T-helper 17 cell (primary cell): ENCODE measurements around the gene KCTD7. TPM values are rescaled to one million over a fixed set of nuclear protein-coding genes. Genes with fewer than 3 reads are reported as not detected.
"Not testable (repeated sequence)": the region's sequence is repeated elsewhere in the genome, so short reads cannot be mapped to it uniquely, and the experiment has no call there.

Source experiments
- ATAC-seq: fragments of 150-1000 bp; cut with Tn5 transposase; 2 replicates; pipeline ENCODE4 v1.10.0; 2021; ENCODE audit warnings: mild to moderate bottlenecking, moderate library complexity
- DNase-seq, 3 donors: peaks; one replicate each; pipeline versions ENCODE4 v3.0.0 to v3.0.0-alpha.2; 2020 to 2021
- H3K9me3 ChIP-seq: one replicate; pipeline ENCODE4 v1.7.0; 2013; ENCODE audit warnings: low read length, mild to moderate bottlenecking; ENCODE audit not compliant: control insufficient read depth, poor library complexity, severe bottlenecking
- H3K27ac Mint-ChIP-seq: one replicate; pipeline ENCODE4 v1.8.0; 2022; ENCODE audit warnings: mild to moderate bottlenecking, moderate library complexity, mixed read lengths
- H3K27me3 Mint-ChIP-seq: one replicate; pipeline ENCODE4 v1.8.0; 2022; ENCODE audit warnings: mixed read lengths
- H3K36me3 Mint-ChIP-seq: one replicate; pipeline ENCODE4 v1.8.0; 2022; ENCODE audit warnings: low read depth, mixed read lengths
- H3K4me1 Mint-ChIP-seq: one replicate; pipeline ENCODE4 v1.8.0; 2022; ENCODE audit warnings: mild to moderate bottlenecking, mixed read lengths
- H3K4me3 Mint-ChIP-seq: one replicate; pipeline ENCODE4 v1.8.0; 2022; ENCODE audit warnings: mild to moderate bottlenecking, moderate library complexity, mixed read lengths
- total RNA-seq, 4 donors: library from RNA in 2 of 4; stranded (reverse) in 2 of 4; gene quantifications; one replicate each; pipeline ENCODE4 v1.2.3 and lab custom pipeline; 2022 to 2026

KCTD7 gene
- total RNA-seq, 2 donors from 2014 or later = 27.0 to 32.2 TPM

DNA sequence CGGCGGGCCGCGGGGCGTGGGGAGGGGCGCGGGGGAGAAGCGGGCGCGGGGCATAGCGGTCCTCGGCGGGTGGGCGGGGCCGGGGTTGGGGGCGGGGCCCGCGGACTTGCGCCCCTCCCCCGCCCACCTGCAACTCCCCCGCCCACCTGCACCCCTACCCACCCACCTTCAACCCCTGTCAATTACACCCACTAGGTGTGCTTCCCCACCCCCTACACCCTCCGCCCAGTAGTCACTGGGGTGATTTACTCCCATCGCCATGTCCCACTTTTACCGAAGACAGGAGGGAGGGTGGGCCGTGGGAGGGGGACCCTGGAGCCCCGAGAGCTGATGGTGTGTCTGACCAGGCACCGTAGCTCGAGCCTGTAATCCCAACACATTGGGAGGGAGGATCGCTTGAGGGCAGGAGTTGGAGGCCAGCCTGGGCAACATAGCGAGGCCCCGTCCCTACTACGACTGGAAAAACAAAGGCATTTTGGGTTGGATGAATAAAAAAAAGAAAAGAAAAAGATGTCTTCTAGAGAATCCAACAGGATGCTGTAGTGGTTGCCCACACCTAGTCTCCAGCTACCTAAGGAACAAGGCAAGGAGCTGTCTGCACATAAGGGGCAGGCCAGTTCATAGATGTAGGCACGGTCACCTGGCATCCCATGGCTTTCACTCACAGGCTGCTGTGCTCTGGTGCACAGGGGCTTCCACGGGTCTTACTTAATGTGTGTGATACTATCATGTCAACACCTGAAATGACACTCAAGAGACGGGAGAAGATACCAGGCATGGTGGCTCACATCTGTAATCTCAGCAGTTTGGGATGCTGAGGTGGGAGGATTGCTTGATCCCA is 761 bp downstream of the KCTD7 start:
- Mint-ChIP-seq H3K4me3 (peak overlapping the region; percentile 91), H3K27ac (peak overlapping the region; percentile 92), H3K4me1 (peaks cover 43% of the 10 kb centered on the region), H3K36me3 (peaks cover 2% of the 10 kb centered on the region), H3K27me3 (no peaks in the 10 kb centered on the region)
- H3K9me3 ChIP-seq = no peaks in the 10 kb centered on the region
- ATAC-seq (peak; percentile 16), DNase-seq (no peak)

DNA sequence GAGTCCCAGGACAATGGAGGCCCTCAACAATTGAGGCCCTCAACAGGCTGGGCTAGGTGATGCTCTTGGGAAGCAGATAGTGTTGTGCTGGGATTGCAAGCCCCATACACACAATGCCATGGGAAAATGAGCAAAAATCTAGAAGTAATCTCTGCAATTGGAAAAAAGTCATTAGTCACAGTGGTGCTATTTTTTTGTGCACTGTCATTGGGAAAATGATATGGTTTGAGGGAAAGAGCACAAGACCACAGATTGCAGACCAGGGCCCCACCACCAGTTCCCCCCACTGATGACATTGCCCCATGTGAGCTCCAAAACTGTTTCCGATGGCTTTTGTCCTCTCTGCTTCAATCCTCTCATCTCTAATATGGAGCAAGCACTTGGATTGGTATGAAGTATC is 1.9 kb downstream of the KCTD7 start:
- peak overlapping the region; percentile 92 for H3K27ac Mint-ChIP-seq
- DNase-seq (no peak), ATAC-seq (no peak)
- H3K4me3 Mint-ChIP-seq = peak overlapping the region; percentile 91
- H3K9me3 ChIP-seq = no peaks in the 10 kb centered on the region
- no peaks in the 10 kb centered on the region for H3K27me3 Mint-ChIP-seq
- H3K36me3 Mint-ChIP-seq = peaks cover 3% of the 10 kb centered on the region
- H3K4me1 Mint-ChIP-seq = peaks cover 46% of the 10 kb centered on the region

DNA sequence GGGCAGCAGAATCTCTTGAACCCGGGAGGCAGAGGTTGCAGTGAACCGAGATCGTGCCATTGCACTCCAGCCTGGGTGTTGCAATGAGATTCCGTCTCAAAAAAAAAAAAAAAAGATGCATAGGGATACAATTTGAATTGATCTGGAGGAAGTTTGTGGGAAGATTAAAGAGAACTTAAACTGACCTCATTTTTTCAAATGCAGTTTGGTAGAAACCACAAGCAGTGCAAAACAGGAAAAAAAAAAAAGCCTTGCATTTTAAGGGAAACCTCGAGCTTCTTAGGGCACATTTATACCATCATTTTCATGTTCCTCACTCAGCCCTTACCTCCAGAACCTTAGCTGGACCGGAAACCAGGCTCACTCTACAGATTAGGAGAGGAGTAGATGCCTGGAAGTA is 2.8 kb downstream of the KCTD7 start:
- peaks cover 3% of the 10 kb centered on the region for H3K36me3 Mint-ChIP-seq
- no peaks in the 10 kb centered on the region for H3K27me3 Mint-ChIP-seq
- DNase-seq (no peak), ATAC-seq (no peak)
- peak overlapping the region; percentile 91 for H3K4me3 Mint-ChIP-seq
- H3K27ac Mint-ChIP-seq = peak overlapping the region; percentile 92
- no peaks in the 10 kb centered on the region for H3K9me3 ChIP-seq
- H3K4me1 Mint-ChIP-seq = peaks cover 48% of the 10 kb centered on the region

DNA sequence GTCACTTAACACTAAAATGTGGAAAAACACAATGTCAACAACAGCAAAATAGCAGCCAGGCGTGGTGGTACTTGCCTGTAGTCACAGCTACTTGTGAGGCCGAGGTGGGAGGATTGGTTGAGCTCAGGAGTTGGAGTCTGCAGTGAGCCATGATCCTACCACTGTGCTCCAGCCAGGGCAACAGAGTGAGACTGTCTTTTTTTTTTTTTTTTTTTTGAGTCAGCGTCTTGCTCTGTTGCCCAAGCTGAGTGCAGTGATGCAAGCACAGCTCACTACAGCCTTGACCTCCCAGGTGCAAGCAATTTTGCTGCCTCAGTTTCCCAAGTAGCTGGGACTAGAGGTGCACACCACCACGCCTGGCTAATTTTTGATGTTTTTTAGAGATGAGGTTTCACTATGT is 6.1 kb downstream of the KCTD7 start:
- H3K27me3 Mint-ChIP-seq = no peaks in the 10 kb centered on the region
- no peaks in the 10 kb centered on the region for H3K9me3 ChIP-seq
- H3K4me1 Mint-ChIP-seq = peaks cover 40% of the 10 kb centered on the region
- peaks cover 3% of the 10 kb centered on the region for H3K36me3 Mint-ChIP-seq
- H3K27ac Mint-ChIP-seq = no peak overlapping the region
- no peak for ATAC-seq
- no peak for DNase-seq
- H3K4me3 Mint-ChIP-seq = no peak overlapping the region

DNA sequence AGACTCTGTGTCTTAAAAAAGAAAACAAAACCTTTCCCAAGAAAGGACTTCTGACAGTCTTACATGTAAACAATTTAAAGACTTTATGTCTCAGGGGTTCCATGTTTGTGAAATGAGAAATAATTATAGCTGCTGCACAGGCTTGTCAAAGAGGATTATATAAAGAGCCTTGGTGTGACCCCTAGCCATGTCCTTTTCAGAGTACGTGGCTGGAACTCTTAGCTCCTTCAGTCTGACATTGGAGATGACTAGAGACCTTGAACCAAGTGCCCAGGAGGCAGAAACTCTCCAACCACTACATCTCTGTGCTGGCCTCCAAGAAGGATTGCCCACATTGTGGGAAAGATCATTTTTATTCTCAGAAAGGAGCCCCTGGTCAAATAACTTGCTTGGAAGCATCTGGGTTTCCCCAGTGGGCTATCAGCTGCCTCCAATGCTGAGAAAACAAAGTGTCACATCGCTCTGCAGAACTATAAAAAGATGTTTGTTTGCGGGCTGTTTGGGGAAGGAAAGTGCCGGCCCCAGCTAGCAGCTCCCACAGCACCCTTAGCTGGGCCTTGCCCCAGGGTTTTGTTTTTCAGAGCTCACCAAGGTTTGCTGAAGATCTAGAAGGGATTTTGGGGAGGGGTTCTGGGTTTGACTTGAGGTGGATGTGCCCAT is 6.8 kb downstream of the KCTD7 start:
- H3K27me3 Mint-ChIP-seq, H3K9me3 ChIP-seq, H3K4me3 Mint-ChIP-seq, H3K36me3 Mint-ChIP-seq, ATAC-seq, DNase-seq, H3K27ac Mint-ChIP-seq: not testable (repeated sequence)
- H3K4me1 Mint-ChIP-seq = peaks cover 38% of the 10 kb centered on the region

DNA sequence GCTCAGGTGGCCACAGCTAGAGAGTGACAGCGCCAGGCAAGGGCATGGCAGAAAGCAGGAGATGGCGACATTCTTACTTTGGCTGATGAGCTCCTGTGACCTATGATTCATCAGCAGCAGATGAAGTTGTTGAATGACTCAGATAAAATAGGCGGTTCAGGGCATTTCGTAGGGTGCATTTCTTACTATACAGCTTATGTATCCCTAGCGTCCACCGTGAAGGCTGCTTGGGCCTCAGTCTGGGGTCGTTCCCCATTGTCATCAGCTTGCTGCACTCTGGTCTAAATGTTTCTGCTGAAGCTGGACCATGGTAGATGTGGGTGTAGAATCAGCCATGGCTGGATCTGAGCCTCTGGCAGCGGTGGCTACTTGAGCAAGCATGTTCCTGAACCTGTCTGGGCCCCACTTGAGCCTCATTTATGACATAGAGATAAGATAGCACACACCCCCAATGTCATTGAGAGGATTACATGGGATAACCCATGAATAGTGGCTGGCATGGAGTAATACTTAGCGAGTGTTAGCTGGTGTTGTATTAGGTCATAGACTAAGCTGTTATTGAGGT is 7.4 kb downstream of the KCTD7 start:
- peak; percentile 31 for ATAC-seq

DNA sequence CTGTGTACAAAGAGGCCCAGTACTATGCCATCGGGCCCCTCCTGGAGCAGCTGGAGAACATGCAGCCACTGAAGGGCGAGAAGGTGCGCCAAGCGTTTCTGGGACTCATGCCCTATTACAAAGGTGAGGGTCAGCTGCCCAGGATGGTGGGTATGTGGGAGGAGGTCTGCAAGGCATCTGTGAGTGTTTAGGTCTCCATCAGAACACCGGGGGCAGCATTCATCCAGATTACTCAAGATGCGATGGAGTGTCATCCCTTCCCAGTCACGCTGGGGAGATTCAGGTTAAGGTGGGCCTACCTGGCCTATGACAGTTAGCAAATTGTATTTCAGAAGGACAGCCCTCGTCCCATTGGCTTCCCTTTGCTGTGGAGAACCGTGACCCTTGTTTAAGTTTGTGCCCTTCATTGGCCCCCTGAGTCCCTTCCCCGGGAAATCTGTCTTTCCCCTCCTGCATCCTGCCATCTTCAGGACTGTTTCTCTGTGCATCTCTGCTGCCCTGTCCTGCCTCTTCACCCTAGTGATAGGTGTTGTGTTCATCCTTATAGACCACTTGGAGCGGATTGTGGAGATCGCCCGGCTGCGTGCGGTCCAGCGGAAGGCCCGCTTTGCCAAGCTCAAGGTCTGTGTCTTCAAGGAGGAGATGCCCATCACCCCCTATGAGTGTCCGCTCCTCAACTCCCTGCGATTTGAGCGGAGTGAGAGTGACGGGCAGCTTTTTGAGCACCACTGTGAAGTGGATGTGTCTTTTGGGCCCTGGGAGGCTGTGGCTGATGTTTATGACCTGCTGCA is 9.8 kb downstream of the KCTD7 start:
- Mint-ChIP-seq H3K4me3 (no peak overlapping the region), H3K27ac (no peak overlapping the region), H3K36me3 (peaks cover 6% of the 10 kb centered on the region), H3K4me1 (peaks cover 24% of the 10 kb centered on the region), H3K27me3 (no peaks in the 10 kb centered on the region)
- DNase-seq (no peak), ATAC-seq (no peak)
- H3K9me3 ChIP-seq = no peaks in the 10 kb centered on the region

More for the DNA sequence above, 7.4 kb downstream of the KCTD7 start:
- H3K27ac Mint-ChIP-seq, H3K4me3 Mint-ChIP-seq, DNase-seq, H3K27me3 Mint-ChIP-seq, H3K9me3 ChIP-seq, H3K36me3 Mint-ChIP-seq: not testable (repeated sequence)
- peaks cover 33% of the 10 kb centered on the region for H3K4me1 Mint-ChIP-seq

DNA sequence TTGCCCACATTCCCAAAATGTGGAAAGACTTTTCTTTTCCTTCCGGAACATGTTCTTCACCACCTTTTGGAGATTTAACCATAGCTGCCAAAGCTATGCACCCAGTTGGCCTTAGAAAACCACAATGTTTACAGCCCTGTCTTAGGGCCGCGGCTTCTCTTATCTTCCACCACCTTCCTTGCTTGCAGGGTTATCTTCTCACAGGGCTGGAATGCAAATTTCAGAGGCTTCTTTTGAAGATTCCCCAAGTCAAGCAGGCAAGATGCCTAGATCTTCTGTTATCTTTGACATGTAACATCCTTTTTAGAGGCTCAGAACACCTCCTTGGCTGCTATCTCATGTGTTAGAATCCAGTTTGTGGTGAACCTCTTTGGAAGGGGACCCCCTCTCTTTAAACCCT is 11.1 kb downstream of the KCTD7 start:
- DNase-seq (no peak), ATAC-seq (no peak)
- H3K27ac Mint-ChIP-seq = no peak overlapping the region
- H3K27me3 Mint-ChIP-seq = no peaks in the 10 kb centered on the region
- no peaks in the 10 kb centered on the region for H3K9me3 ChIP-seq
- H3K4me1 Mint-ChIP-seq = peaks cover 19% of the 10 kb centered on the region
- H3K36me3 Mint-ChIP-seq = peaks cover 3% of the 10 kb centered on the region
- H3K4me3 Mint-ChIP-seq = no peak overlapping the region

DNA sequence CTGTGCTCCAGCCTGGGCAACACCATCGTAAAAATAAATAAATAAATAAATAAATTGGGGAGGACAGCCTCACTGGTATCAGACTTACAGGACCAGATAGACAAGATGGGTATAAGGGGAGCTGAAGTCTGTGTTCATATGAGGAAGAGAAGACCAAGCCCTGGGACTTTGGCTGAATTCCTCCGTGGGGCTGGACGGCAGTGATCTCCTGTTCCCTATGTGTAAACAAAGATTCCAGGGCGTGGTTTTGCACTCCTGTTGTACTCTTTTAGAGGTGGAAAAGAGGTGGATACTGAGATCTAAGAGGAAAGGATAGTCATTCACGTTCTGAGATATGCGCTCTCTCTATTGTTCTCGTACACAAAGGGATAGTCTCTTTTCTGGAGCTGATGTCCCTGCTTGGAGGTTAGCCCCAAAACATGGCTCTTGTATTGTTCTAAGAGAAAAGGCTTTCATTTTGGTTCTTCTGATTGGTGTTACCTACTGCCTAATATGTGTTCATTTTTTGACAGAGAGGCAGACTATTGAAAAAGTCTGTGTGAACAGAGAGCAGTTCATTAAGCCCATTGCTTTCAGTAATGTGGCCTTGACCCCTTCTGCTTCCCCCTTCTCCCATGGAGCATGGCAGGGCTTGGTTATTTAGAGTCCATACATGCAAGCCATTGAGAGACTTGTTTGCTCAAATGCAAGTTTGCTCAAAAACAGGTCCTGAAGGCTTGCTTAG is 12.3 kb downstream of the KCTD7 start:
- no peak overlapping the region for H3K27ac Mint-ChIP-seq
- H3K9me3 ChIP-seq = no peaks in the 10 kb centered on the region
- no peak overlapping the region for H3K4me3 Mint-ChIP-seq
- H3K4me1 Mint-ChIP-seq = peaks cover 19% of the 10 kb centered on the region
- peaks cover 3% of the 10 kb centered on the region for H3K36me3 Mint-ChIP-seq
- ATAC-seq = no peak
- no peak for DNase-seq
- H3K27me3 Mint-ChIP-seq = no peaks in the 10 kb centered on the region

DNA sequence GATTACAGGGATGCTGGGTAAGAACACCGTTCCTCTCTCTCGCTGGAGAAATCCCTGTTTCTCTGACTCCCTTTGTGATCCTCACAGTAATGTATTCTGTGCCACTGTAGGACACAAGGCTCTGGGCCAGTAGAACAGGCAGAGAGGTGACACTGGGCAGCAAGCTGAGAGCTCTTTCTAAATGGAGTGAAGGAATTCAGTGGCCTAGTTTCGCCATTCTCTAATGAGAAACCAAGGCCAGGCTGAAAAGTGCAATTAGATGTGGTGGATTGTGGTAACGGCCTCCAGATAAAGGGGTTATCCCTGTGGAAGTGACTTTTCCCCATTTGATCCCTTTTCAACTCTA is 12.8 kb downstream of the KCTD7 start:
- Mint-ChIP-seq H3K27ac (no peak overlapping the region), H3K36me3 (peaks cover 3% of the 10 kb centered on the region), H3K27me3 (no peaks in the 10 kb centered on the region), H3K4me1 (peaks cover 18% of the 10 kb centered on the region), H3K4me3 (no peak overlapping the region)
- no peaks in the 10 kb centered on the region for H3K9me3 ChIP-seq
- DNase-seq (no peak), ATAC-seq (no peak)

DNA sequence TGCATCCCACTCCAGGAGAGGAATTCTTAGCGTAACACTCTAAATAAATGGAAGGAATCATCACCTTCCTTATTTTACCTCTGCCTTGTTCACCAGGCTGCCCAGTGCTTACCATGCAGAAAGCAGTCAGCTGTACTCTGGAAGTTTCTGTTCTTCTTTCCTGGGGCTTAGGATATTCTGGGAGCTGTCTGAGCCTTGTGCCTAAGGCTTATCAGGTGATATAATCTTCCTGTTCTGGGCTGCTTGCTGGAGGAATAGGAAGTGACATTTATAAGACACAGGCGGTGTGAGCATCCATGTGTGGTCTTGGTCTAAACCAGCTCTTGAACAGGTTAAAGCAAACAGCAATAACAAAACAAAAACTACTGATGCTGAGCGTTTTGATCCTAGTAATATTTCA is 13.5 kb downstream of the KCTD7 start:
- H3K36me3 Mint-ChIP-seq = peaks cover 3% of the 10 kb centered on the region
- H3K4me1 Mint-ChIP-seq = peaks cover 21% of the 10 kb centered on the region
- H3K27me3 Mint-ChIP-seq = no peaks in the 10 kb centered on the region
- ATAC-seq = no peak
- H3K4me3 Mint-ChIP-seq = no peak overlapping the region
- peak overlapping the region; percentile 77 for H3K27ac Mint-ChIP-seq
- no peak for DNase-seq
- no peaks in the 10 kb centered on the region for H3K9me3 ChIP-seq

DNA sequence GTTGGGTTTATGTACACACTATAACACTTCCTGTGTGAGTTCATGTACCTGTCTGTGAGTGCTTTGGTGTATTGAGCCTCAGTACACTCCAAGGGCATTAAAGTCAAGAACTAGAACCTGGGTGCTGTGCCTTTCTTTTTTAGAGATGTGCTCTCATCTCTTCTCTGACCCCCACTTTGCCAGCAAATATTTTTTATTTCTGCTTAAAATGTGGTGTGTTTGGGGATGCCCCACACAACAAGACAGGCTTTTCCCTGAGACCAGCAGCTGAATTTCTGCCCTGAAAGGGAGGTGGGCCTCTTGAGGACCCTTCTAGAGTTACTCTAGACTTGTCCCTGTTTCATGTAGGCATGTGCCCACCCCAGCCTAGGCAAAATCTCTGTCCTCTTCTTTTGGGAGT is 14.3 kb downstream of the KCTD7 start:
- Mint-ChIP-seq H3K4me1 (peaks cover 21% of the 10 kb centered on the region), H3K27me3 (no peaks in the 10 kb centered on the region), H3K36me3 (peaks cover 3% of the 10 kb centered on the region), H3K27ac (peak overlapping the region; percentile 77), H3K4me3 (no peak overlapping the region)
- DNase-seq (no peak), ATAC-seq (no peak)
- H3K9me3 ChIP-seq = no peaks in the 10 kb centered on the region
